HG03378 (cell line): ENCODE measurements around the gene FOXL3.
"Not testable (repeated sequence)": the region's sequence is repeated elsewhere in the genome, so short reads cannot be mapped to it uniquely, and the experiment has no call there.

ENCODE experiments used
- ATAC-seq: cut with Tn5 transposase; IDR thresholded peaks from one replicate; pipeline ENCODE4 v1.9.1; 2021; ENCODE audit warnings: mild to moderate bottlenecking, moderate library complexity; ENCODE audit not compliant: unreplicated experiment

The FOXL3 gene

DNA sequence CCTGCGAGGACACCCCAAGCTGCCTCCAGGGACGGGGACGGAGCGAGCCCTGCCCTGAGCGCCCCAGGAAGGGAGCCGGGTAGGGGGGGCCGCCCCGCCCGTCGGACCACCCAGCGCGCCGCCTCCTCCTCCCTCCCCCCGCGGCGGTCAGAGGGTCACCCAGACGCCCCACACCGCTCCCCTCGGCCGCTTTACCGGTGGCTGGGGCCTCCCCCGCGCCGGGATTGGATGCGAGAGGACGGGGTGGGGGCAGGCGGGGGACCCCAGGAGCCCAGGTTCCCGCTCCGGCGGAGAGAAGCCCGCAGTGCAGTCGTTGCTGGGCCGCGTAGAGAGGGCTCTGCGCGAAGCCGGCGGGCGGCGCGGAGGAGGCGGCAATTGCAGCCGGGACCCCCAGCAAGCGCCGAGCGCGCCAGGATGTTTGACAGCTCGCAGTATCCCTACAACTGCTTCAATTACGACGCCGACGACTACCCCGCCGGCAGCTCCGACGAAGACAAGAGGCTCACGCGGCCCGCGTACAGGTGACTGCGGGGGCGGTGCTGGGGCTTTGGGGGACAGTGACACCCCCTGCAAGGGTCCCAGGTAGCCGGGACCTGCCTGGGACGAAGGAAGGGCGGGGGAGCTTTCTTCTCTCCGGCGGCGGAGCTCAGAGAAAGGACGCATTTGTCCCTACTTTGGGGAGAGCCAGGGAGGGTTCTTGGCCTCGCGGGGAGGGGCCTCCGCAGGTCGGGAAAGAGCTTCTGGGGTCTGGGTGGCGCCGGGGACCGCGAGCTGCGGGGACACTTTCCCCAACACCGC, at the start of gene FOXL3:
Gene FOXL3, plus strand, starts transcription at position 415 of the 798 bp plus-strand sequence. Its CDS starts 0 bp downstream, at position 415.
- ATAC-seq, result no peak

DNA sequence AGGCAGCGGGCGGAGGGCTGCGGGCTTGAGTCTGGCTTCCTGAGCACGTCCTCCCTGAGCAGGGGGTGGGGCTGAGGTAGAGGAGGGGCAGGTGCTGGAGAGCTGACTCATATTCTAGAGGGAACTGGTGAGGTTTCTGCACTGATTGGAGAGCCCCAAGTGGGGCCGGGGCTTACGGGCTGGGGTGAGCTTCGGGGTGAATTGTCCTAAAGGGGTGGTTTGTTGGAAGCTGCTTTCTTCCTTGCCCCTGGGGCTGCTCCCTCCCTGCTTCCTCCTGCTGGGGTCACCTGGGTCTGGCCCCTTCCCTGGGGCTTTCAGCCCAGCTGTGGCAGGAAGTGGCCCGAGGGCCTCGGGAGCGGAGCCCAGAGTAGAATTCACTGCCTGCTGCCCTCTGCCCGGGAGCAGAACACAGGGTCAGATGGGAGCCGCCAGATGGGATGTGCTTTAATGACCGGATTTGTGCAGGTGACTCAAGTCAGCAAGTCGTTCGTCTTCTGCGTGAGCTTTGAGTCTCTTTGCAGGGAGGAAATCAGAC, 49.0 kb upstream of the FOXL3 start:
- no peak for ATAC-seq

DNA sequence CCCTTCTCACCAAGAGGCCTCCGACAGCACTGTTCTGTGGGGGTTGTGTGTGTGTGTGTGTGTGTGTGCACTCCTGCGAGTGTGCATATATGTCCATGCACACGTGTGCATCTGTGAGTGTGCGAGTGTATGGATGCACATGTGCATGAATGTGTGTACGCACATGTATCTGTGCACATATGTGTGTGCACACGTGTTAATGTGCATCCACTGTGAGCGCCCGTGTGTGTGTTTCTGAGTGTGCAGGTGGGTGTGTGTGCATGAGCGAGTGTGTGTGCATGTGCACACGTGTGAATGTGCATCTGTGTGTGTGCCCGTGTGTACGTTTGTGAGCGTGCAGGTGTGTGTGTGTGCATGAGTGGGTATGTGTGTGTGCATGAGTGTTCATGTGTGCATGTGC, 48.5 kb upstream of the FOXL3 start:
- ATAC-seq, result no peak

DNA sequence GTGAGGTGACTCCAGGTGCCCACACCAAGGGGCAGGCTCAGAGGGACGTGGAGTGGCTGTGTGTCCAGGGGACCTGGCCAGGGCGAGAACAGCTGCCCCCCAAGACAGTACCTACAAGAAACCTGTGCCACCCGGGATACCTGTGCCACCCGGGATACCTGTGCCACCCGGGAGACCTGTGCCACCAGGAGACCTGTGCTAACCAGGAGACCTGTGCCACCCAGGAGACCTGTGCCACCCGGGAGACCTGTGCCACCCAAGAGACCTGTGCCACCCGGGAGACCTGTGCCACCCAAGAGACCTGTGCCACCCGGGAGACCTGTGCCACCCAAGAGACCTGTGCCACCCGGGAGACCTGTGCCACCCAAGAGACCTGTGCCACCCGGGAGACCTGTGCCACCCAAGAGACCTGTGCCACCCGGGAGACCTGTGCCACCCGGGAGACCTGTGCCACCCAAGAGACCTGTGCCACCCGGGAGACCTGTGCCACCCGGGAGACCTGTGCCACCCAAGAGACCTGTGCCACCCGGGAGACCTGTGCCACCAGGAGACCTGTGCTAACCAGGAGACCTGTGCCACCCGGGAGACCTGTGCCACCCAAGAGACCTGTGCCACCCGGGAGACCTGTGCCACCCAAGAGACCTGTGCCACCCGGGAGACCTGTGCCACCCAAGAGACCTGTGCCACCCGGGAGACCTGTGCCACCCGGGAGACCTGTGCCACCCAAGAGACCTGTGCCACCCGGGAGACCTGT, 47.0 kb upstream of the FOXL3 start:
- ATAC-seq, result not testable (repeated sequence)

- not testable (repeated sequence) for ATAC-seq
These were observed 46.4 kb upstream of the FOXL3 start for GRCh38 chr7:243580-243978.

- ATAC-seq, result no peak
These were observed 45.0 kb upstream of the FOXL3 start for GRCh38 chr7:244974-245373.

DNA sequence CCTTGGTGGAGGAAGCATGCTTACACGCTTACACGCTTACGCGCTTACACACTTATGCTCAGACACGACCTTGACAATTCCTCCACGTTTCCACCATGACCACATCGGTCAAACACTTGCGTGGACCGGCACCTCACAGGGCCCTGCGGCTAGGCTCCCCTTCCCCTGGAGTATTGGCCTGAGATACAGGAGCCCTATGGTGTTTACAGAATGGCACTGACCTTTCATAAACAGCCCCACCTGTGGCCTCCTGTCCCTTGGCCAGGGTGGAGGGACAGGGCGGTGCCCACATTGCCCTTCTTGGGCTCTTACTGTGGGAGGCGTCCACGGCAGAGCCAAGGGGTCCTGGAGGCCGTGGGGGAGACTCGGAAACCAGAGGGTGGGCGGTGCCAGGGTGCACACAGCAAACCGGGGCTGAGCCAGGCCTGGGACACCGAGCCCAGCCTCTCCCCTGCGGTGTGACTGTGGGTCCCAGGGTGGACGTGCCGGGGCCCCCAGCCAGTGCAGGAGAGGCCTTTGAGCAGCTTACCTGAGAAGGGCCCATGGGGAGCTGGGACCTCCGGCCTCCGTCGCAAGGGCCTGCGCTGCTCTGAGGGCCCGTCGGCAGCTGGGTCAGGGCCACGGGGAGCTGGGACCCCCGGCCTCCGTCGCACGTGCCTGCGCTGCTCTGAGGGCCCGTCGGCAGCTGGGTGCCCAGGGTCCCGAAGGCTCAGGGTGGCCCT, 44.2 kb upstream of the FOXL3 start:
- ATAC-seq, result no peak

DNA sequence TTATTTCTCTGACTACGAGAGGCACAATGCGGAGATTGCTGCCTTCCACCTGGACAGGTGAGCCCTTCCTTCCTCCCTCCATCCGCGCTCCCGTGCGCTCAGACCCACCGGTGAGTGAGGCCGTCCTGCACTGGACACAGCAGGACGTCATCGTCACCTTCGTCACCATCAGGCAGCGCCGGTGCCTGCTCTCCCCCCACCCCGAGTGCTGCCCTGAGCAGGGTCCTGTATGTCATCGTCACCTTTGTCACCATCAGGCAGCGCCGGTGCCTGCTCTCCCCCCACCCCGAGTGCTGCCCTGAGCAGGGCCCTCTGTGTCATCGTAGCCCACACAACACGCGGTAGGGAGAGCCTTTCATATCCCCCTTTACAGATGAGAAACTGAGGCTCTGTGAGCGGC, 43.5 kb upstream of the FOXL3 start:
- ATAC-seq, result no peak

- ATAC-seq, result no peak
These were observed 42.8 kb upstream of the FOXL3 start for GRCh38 chr7:247181-247580.

- no peak for ATAC-seq
These were observed 42.3 kb upstream of the FOXL3 start for GRCh38 chr7:247636-248035.

DNA sequence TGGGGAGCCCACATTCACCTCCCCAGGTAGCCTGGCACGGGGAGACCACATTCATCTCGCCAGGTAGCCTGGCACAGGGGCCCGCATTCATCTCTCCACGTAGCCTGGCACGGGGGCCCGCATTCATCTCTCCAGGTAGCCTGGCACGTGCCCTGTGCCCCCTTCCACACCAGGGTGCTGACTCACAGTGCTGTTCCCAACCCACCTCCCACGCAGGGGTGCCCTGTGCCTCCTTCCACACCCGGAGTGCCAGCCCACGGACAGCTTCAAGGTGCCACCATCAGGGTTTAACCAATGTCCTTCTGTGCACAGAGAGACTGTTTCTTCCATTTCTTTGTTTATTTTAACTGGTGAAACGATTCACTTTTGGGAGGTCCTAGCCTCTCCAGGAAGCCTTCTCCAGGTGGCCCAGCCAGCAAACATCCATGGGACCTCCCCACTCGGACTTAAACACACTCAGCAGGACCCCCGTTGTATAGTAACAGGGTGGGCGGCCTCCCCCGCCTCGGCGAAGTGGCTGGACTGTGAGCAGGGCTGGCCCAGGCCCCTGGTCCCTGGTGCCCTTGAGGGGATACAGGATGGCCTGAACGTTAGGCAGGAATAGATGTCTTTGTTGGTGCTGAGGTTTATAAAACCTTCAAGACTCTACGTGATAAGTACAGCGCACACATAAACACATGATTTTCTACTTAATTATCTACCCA, 41.1 kb upstream of the FOXL3 start:
- no peak for ATAC-seq

DNA sequence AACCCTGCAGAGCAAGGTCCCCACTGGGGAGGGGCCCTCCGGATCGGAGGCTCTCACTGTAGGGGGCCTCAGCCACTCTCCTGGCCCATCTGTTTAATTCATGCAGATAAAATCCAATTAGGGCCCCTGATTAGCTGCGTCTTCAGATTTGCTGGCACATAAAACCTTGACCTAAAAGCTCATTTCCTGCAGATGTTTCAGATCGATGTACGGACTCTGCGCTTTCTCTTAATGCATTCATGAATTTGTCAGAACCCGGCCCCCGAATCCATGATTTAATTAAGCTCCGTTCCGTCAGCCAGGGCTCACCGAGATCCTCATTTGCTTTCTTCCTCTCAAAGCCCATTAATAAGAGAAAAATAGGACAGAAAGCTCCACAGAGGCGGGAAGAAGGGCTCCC, 40.0 kb upstream of the FOXL3 start:
- no peak for ATAC-seq

DNA sequence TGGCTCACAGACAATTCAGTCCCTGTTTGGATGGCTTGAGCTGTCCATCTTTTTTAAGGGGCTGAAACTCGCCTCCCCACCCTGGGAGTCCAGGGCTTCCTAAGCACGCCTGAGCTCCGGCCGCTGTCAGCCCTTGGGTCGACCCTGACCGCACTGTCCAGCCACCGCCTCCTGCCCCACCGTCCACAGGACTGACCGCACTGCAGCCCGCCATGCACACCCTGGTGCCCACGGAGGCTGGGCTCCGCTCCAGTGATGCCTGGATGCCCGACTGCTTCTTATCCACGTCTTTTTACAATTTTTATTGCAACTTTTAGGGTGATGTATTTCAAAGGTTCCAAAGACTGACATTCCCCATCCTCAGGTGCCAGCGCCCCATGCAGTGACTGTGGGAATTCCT, 39.4 kb upstream of the FOXL3 start:
- ATAC-seq, result no peak

DNA sequence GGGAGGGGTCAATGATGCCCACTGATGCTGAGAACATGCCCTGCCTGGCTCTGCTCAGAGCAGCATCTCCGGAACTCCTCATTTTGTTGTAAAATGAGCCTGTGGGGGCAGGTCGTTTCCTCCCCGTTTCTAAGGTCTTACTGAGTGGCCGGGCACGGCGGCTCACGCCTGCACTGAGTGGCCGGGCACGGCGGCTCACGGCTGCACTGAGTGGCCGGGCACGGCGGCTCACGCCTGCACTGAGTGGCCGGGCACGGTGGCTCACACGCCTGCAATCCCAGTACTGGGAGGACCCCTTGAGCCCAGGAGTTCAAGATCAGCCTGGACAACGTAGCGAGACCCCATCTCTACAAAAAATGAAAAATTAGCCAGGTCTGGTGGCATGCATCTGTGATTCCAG, 39.0 kb upstream of the FOXL3 start:
- ATAC-seq, result no peak

GRCh38 chr7:251446-252175, 38.4 kb upstream of the FOXL3 start:
- ATAC-seq, result no peak

GRCh38 chr7:252216-252965, 37.6 kb upstream of the FOXL3 start:
- no peak for ATAC-seq

GRCh38 chr7:252981-253380, 37.0 kb upstream of the FOXL3 start:
- no peak for ATAC-seq

DNA sequence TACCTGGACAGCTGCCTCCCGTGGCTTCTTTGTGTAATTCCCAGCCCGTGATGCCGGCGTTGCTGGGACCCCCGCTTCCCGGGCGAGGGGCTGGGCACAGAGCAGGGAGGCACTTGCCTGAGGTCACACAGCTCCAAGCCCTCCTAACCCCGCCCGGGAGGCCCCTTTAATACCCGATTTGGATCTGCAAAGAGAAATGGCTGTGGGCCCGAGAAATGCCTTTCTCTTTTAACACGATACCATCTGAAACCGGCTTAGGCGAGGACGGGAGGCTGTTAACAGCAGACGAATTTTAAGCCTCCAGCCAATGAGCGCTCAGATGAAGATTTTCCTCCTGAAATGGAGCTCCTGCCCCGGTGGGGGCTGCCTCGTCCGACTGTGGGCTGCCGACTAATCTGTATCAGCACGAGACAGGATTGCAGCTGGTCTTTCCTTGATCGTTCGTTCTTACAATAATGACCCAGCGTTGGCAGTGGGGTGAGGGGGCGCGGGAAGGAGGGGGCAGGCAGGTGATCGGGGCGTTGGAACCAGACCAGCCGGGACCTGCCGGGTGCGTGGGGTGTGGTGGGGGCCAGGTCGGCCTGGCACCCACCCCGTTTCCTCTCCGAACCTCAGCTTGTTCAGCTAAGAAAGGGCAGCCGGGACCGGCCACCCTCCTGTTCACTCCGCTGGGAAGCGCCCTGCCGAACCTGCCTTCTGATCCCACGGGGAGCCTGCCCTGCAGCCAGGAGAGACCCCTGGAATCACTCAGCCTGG, 36.2 kb upstream of the FOXL3 start:
- no peak for ATAC-seq
